GM12801 (cell line): Measurements from ENCODE around the gene SLC38A10.

Experiments used
- CTCF ChIP-seq: IDR thresholded peaks from one replicate; pipeline ENCODE4 v1.5.1; 2011; ENCODE audit warnings: control low read depth; ENCODE audit not compliant: insufficient read length; ENCODE audit errors: extremely low read depth

Gene SLC38A10

GRCh38 chr17:81295031-81295675 is at the start of gene SLC38A10:
Gene SLC38A10, minus strand, starts transcription at chr17:81295307. Its CDS starts 386 bp downstream, at chr17:81294921.
- no peak for TF ChIP-seq CTCF

GRCh38 chr17:81342269-81343070 is 47.4 kb upstream of the SLC38A10 start:
- no peak for TF ChIP-seq CTCF

- no peak for TF ChIP-seq CTCF
These were observed 46.6 kb upstream of the SLC38A10 start for GRCh38 chr17:81341516-81342268.

GRCh38 chr17:81340607-81341515 is 45.8 kb upstream of the SLC38A10 start:
- no peak for TF ChIP-seq CTCF

- no peak for TF ChIP-seq CTCF
These were observed 44.6 kb upstream of the SLC38A10 start for GRCh38 chr17:81339534-81340296.

- no peak for TF ChIP-seq CTCF
These were observed 44.1 kb upstream of the SLC38A10 start for GRCh38 chr17:81339191-81339533.
